HFFc6 (cell line): ENCODE results near the gene PSD2. TPM values are rescaled to one million over a fixed set of nuclear protein-coding genes. Genes with fewer than 3 reads are reported as not detected.

ENCODE experiments used
- DNase-seq: peaks from one replicate; pipeline ENCODE4 v3.0.0-alpha.2; 2018
- H3K27ac Mint-ChIP-seq: 2 replicates; pipeline ENCODE4 v1.8.0; 2020; ENCODE audit warnings: mild to moderate bottlenecking, mixed read lengths
- H3K27me3 Mint-ChIP-seq: 2 replicates; pipeline ENCODE4 v1.8.0; 2021; ENCODE audit warnings: mild to moderate bottlenecking, moderate library complexity, mixed read lengths; ENCODE audit not compliant: insufficient read depth
- H3K36me3 Mint-ChIP-seq: 2 replicates; pipeline ENCODE4 v1.8.0; 2021; ENCODE audit warnings: low read depth, mixed read lengths
- H3K4me1 Mint-ChIP-seq: 2 replicates; pipeline ENCODE4 v1.8.0; 2020; ENCODE audit warnings: low read depth, mixed read lengths
- H3K4me3 Mint-ChIP-seq: 2 replicates; pipeline ENCODE4 v1.8.0; 2020; ENCODE audit warnings: mild to moderate bottlenecking, moderate library complexity, mixed read lengths
- H3K9me3 Mint-ChIP-seq: 2 replicates; pipeline ENCODE4 v1.8.0; 2020; ENCODE audit warnings: mild to moderate bottlenecking, mixed read lengths
- CTCF ChIP-seq: fragments of 200-600 bp; sonication (generic); IDR thresholded peaks from 2 replicates; pipeline ENCODE4 v1.5.0; 2021; ENCODE audit warnings: antibody characterized with exemption, mild to moderate bottlenecking
- total RNA-seq, 6 experiments: library from RNA; stranded (reverse); fragmentation: NEBNext Ultra II Directional; extraction: Animal tissue kit (Norgen Biotek cat#: 25700); gene quantifications; 2 replicates in 1 of 6; 3 replicates in 5 of 6; pipeline ENCODE4 v1.2.3, GENCODE V29; 2021

PSD2 gene
- total RNA-seq, 6 experiments from 2014 or later, result 0.02 to 0.14 (median 0.07) TPM; not detected in 1

DNA sequence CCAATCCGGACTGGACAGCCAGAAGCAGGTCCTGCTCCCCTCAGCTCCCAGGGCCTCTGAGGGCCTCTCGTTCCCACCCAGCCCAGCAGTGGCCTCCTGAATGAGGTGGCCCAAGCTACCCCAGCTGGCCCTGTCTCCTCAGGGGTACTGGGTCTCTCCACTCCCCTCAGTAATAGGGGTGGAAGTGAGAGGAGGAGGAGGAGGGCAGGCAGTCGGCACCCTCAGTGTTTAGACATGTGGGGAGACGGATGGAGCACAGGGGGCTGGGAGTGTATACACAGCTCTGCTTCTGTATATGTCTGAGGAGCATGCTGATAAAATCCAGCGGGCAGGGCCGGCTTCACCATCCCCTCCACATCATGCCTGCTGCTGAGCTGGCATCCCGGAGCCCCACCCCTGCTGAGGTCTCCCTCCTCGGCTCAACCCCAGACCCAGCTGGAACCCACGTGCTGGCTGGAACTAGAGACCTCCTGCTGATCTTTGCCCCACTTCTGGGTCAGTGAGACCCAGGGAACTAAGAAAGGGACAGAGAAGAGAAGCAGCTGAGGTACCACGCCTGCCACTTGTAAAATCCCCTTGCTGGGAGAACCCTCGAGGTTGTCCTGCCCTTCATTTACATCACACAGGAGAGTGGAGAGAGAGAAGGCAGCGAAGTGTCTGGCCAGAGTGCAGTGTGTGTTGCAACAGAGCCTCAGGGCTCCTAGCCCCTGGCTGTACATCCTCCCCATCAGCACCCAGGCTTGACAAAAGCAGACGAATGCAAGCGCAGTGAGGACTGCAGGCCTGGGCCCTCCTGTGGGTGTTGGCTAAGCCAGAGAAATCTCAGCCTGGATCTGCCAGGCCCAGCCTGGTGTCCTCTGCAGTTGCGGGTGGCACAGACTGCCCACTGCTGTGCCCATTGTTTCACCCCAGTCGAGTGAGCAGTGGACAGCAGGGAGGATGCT, 77.5 kb downstream of the PSD2 start:
- Mint-ChIP-seq H3K27me3 (peaks cover 45% of the 10 kb centered on the region), H3K4me3 (no peak overlapping the region), H3K9me3 (peaks cover 7% of the 10 kb centered on the region; the same call in 1 of the 2 replicates), H3K4me1 (no peaks in the 10 kb centered on the region), H3K27ac (no peak overlapping the region), H3K36me3 (no peaks in the 10 kb centered on the region)
- TF ChIP-seq CTCF, result no peak
- DNase-seq, result no peak

- no peak overlapping the region for H3K4me3 Mint-ChIP-seq
- no peak for DNase-seq
- TF ChIP-seq CTCF, result no peak
- peaks cover 48% of the 10 kb centered on the region for H3K27me3 Mint-ChIP-seq
- no peaks in the 10 kb centered on the region for H3K36me3 Mint-ChIP-seq
- peaks cover 7% of the 10 kb centered on the region; the same call in 1 of the 2 replicates for H3K9me3 Mint-ChIP-seq
- no peaks in the 10 kb centered on the region for H3K4me1 Mint-ChIP-seq
- H3K27ac Mint-ChIP-seq, result no peak overlapping the region
Measured at GRCh38 chr5:139875957-139876356, 80.3 kb downstream of the PSD2 start.

- Mint-ChIP-seq H3K4me3 (no peak overlapping the region), H3K9me3 (peaks cover 7% of the 10 kb centered on the region; the same call in 1 of the 2 replicates), H3K27me3 (peaks cover 48% of the 10 kb centered on the region), H3K36me3 (no peaks in the 10 kb centered on the region), H3K4me1 (no peaks in the 10 kb centered on the region), H3K27ac (no peak overlapping the region)
- no peak for TF ChIP-seq CTCF
- DNase-seq, result no peak
Measured at GRCh38 chr5:139877129-139877597, 81.6 kb downstream of the PSD2 start.

GRCh38 chr5:139878093-139878492, 82.5 kb downstream of the PSD2 start:
- TF ChIP-seq CTCF, result no peak
- no peaks in the 10 kb centered on the region for H3K36me3 Mint-ChIP-seq
- H3K4me1 Mint-ChIP-seq, result no peaks in the 10 kb centered on the region
- no peak for DNase-seq
- H3K4me3 Mint-ChIP-seq, result no peak overlapping the region
- H3K27me3 Mint-ChIP-seq, result peaks cover 49% of the 10 kb centered on the region
- H3K27ac Mint-ChIP-seq, result no peak overlapping the region
- peaks cover 7% of the 10 kb centered on the region; the same call in 1 of the 2 replicates for H3K9me3 Mint-ChIP-seq

- H3K27ac Mint-ChIP-seq, result no peak overlapping the region
- peaks cover 54% of the 10 kb centered on the region for H3K27me3 Mint-ChIP-seq
- H3K9me3 Mint-ChIP-seq, result peaks cover 5% of the 10 kb centered on the region; the same call in 1 of the 2 replicates
- peaks cover 8% of the 10 kb centered on the region for H3K4me1 Mint-ChIP-seq
- no peaks in the 10 kb centered on the region for H3K36me3 Mint-ChIP-seq
- DNase-seq, result no peak
- no peak for TF ChIP-seq CTCF
- no peak overlapping the region for H3K4me3 Mint-ChIP-seq
Measured at GRCh38 chr5:139880416-139881142, 85.0 kb downstream of the PSD2 start.
